Measurements from ENCODE around the gene CHCHD4. TPM values are rescaled to one million over a fixed set of nuclear protein-coding genes. Genes with fewer than 3 reads are reported as not detected.

The CHCHD4 gene
- total and polyA plus RNA-seq, 2 of the 13 experiments (the other 11 are each of a cell fraction or from before 2014, with no cell fraction given): 15.8 to 24.1 TPM

GRCh38 chr3:14124615-14125192 lies at the start of gene CHCHD4, which contains the start of gene TMEM43 (continued):
- peak; percentile 82 for TF ChIP-seq ZNF687 (CRISPR knock-in tag; IDR thresholded peaks at IDR 0.05)
- TF ChIP-seq SNAPC4 (CRISPR knock-in tag; IDR thresholded peaks at IDR 0.05): no peak
- TF ChIP-seq MLXIP (CRISPR knock-in tag; IDR thresholded peaks at IDR 0.05; ENCODE audit: borderline replicate concordance): no peak
- no peak for TF ChIP-seq ZNF713 (CRISPR knock-in tag; IDR thresholded peaks at IDR 0.05)
- no peak for TF ChIP-seq MAFG (CRISPR knock-in tag; IDR thresholded peaks at IDR 0.05)
- TF ChIP-seq ZNF761 (CRISPR knock-in tag; conservative IDR thresholded peaks at IDR 0.05): no peak; the same call in 1 of the 2 replicates
- TF ChIP-seq USF2 (IDR thresholded peaks at IDR 0.05; ENCODE audit: low read depth, low read length): peak; percentile 55; the same call in 1 of the 2 replicates
- no peak for TF ChIP-seq USF2 (CRISPR knock-in tag; IDR thresholded peaks at IDR 0.05; ENCODE audit: borderline replicate concordance)
- no peak for TF ChIP-seq HMGA1 (CRISPR knock-in tag; conservative IDR thresholded peaks at IDR 0.05)
- TF ChIP-seq GMEB1 (CRISPR knock-in tag; IDR thresholded peaks at IDR 0.05; ENCODE audit: borderline replicate concordance): peak; percentile 89
- peak; percentile 95 for TF ChIP-seq SUZ12 (IDR thresholded peaks at IDR 0.05; ENCODE audit: low read depth, low read length)
